ENCODE results near the gene SNTG2. TPM values are rescaled to one million over a fixed set of nuclear protein-coding genes. Genes with fewer than 3 reads are reported as not detected.

SNTG2 gene
- total and polyA plus RNA-seq, 7 donors: 0.26 to 1.7 (median 0.73) TPM; not detected in 2

GRCh38 chr2:953975-954686 lies 3.5 kb downstream of the SNTG2 start:
- Histone ChIP-seq H3K4me1 (no peaks in the 10 kb centered on the region), H3K9me3 (no peaks in the 10 kb centered on the region), H3K27me3 (ENCODE audit: insufficient read depth in 3 of 3, low read length in 2 of 3) (peaks cover 6 to 46% (median 13%) of the 10 kb centered on the region in 3 donors), H3K4me3 (no peak overlapping the region), H3K27ac (no peak overlapping the region), H3K36me3 (ENCODE audit: insufficient read depth in 1 of 2, low read depth in 1 of 2) (no peaks in the 10 kb centered on the region)
- WGBS, 3 donors: 61 to 69% (median 65%) methylated on average over 13 of the region's 13 CpGs
- intact Hi-C loops (cut with DNase I): loop anchor here in 1 of 2 donors (5.0 to 10.0 kb wide), 2 partner anchors 593 to 861 kb away; no protein-coding TSS in a partner anchor
- no peak for ATAC-seq
- TF ChIP-seq CTCF (IDR thresholded peaks at IDR 0.05): no peak
- no peak for DNase-seq

GRCh38 chr2:954687-955000 lies 4.0 kb downstream of the SNTG2 start:
- DNase-seq: no peak
- Histone ChIP-seq H3K4me3 (no peak overlapping the region), H3K36me3 (ENCODE audit: insufficient read depth in 1 of 2, low read depth in 1 of 2) (no peaks in the 10 kb centered on the region), H3K27ac (no peak overlapping the region), H3K4me1 (no peaks in the 10 kb centered on the region), H3K9me3 (no peaks in the 10 kb centered on the region), H3K27me3 (ENCODE audit: insufficient read depth in 3 of 3, low read length in 2 of 3) (peaks cover 6 to 41% (median 10%) of the 10 kb centered on the region in 3 donors)
- intact Hi-C loops (cut with DNase I): loop anchor here in 1 of 2 donors (5.0 to 10.0 kb wide), 2 partner anchors 593 to 860 kb away; no protein-coding TSS in a partner anchor
- no peak for TF ChIP-seq CTCF (IDR thresholded peaks at IDR 0.05)
- ATAC-seq: no peak
- WGBS, 3 donors: 24 to 34% (median 31%) methylated on average over 1 of the region's 1 CpG

- Histone ChIP-seq H3K27me3 (ENCODE audit: insufficient read depth in 3 of 3, low read length in 2 of 3) (peaks cover 6 to 30% (median 8%) of the 10 kb centered on the region in 3 donors), H3K4me1 (no peaks in the 10 kb centered on the region), H3K4me3 (no peak overlapping the region), H3K27ac (no peak overlapping the region), H3K36me3 (ENCODE audit: insufficient read depth in 1 of 2, low read depth in 1 of 2) (no peaks in the 10 kb centered on the region), H3K9me3 (no peaks in the 10 kb centered on the region)
- ATAC-seq (no peak), DNase-seq (no peak)
- 71 to 76% (median 71%) methylated on average over 27 to 33 of the region's 33 CpGs for WGBS, 3 donors
- intact Hi-C loops (cut with DNase I): loop anchor here in 1 of 2 donors (10.0 kb wide), 1 partner anchor 859 kb away; no protein-coding TSS in a partner anchor
- no peak for TF ChIP-seq CTCF (IDR thresholded peaks at IDR 0.05)
Observed at GRCh38 chr2:955829-956731, 5.4 kb downstream of the SNTG2 start.

- peak in 1 of 2 donors; percentile 9 for DNase-seq
- Histone ChIP-seq H3K4me1 (no peaks in the 10 kb centered on the region), H3K4me3 (no peak overlapping the region), H3K36me3 (ENCODE audit: insufficient read depth in 1 of 2, low read depth in 1 of 2) (no peaks in the 10 kb centered on the region), H3K27ac (no peak overlapping the region), H3K27me3 (ENCODE audit: insufficient read depth in 3 of 3, low read length in 2 of 3) (peaks cover 0 to 10% (median 2%) of the 10 kb centered on the region in 3 donors), H3K9me3 (no peaks in the 10 kb centered on the region)
- no peak for TF ChIP-seq CTCF (IDR thresholded peaks at IDR 0.05)
- 73 to 80% (median 78%) methylated on average over 10 of the region's 10 CpGs for WGBS, 3 donors
- intact Hi-C loops (cut with DNase I): loop anchor here in 1 of 2 donors (10.0 kb wide), 1 partner anchor 855 kb away; no protein-coding TSS in a partner anchor
- ATAC-seq: no peak
Observed at GRCh38 chr2:959457-959856, 8.8 kb downstream of the SNTG2 start.
